ENCODE measurements around the gene WNK2.

The WNK2 gene

GRCh38 chr9:93261281-93261680 lies 77.3 kb downstream of the WNK2 start:
- no peak overlapping the region for H3K4me3 ChIP-seq (IDR thresholded peaks at IDR 0.05; ENCODE audit: insufficient read depth, low read depth, low read length)
- no peak overlapping the region for H3K4me2 ChIP-seq

GRCh38 chr9:93261735-93262523 lies 78.0 kb downstream of the WNK2 start:
- H3K9ac ChIP-seq: no peak overlapping the region
- no peak overlapping the region for H3K27ac ChIP-seq
- peaks cover 21% of the 10 kb centered on the region for H3K4me1 ChIP-seq (ENCODE audit: low read depth, poor library complexity, severe bottlenecking)
- H3K36me3 ChIP-seq (ENCODE audit: insufficient read depth): no peaks in the 10 kb centered on the region
- no peaks in the 10 kb centered on the region for H3K27me3 ChIP-seq (ENCODE audit: insufficient read depth, low read depth)
- H2AFZ ChIP-seq (ENCODE audit: low read depth): no peak overlapping the region
- no peak for TF ChIP-seq CTCF (conservative IDR thresholded peaks at IDR 0.05; ENCODE audit: low read depth, low read length)
- no peaks in the 10 kb centered on the region for H3K79me2 ChIP-seq (ENCODE audit: insufficient read depth, low read depth)
- no peaks in the 10 kb centered on the region for H4K20me1 ChIP-seq (ENCODE audit: insufficient read depth)
- H3K4me3 ChIP-seq (IDR thresholded peaks at IDR 0.05; ENCODE audit: insufficient read depth, low read depth, low read length): no peak overlapping the region
- H3K4me2 ChIP-seq: no peak overlapping the region

More at GRCh38 chr9:93261281-93261680, 77.3 kb downstream of the WNK2 start:
- no peaks in the 10 kb centered on the region for H3K36me3 ChIP-seq (ENCODE audit: insufficient read depth)
- peaks cover 15% of the 10 kb centered on the region for H3K4me1 ChIP-seq (ENCODE audit: low read depth, poor library complexity, severe bottlenecking)
- H3K27ac ChIP-seq: no peak overlapping the region
- no peak for TF ChIP-seq CTCF (conservative IDR thresholded peaks at IDR 0.05; ENCODE audit: low read depth, low read length)
- H4K20me1 ChIP-seq (ENCODE audit: insufficient read depth): no peaks in the 10 kb centered on the region
- H3K27me3 ChIP-seq (ENCODE audit: insufficient read depth, low read depth): no peaks in the 10 kb centered on the region
- no peaks in the 10 kb centered on the region for H3K79me2 ChIP-seq (ENCODE audit: insufficient read depth, low read depth)
- no peak overlapping the region for H3K9ac ChIP-seq
- no peak overlapping the region for H2AFZ ChIP-seq (ENCODE audit: low read depth)

GRCh38 chr9:93262537-93263310 lies 78.8 kb downstream of the WNK2 start:
- H3K4me1 ChIP-seq (ENCODE audit: low read depth, poor library complexity, severe bottlenecking): peaks cover 29% of the 10 kb centered on the region
- no peak overlapping the region for H3K4me2 ChIP-seq
- H2AFZ ChIP-seq (ENCODE audit: low read depth): no peak overlapping the region
- no peak overlapping the region for H3K4me3 ChIP-seq (IDR thresholded peaks at IDR 0.05; ENCODE audit: insufficient read depth, low read depth, low read length)
- no peak for TF ChIP-seq CTCF (conservative IDR thresholded peaks at IDR 0.05; ENCODE audit: low read depth, low read length)
- H3K36me3 ChIP-seq (ENCODE audit: insufficient read depth): no peaks in the 10 kb centered on the region
- H3K27me3 ChIP-seq (ENCODE audit: insufficient read depth, low read depth): no peaks in the 10 kb centered on the region
- H3K79me2 ChIP-seq (ENCODE audit: insufficient read depth, low read depth): no peaks in the 10 kb centered on the region
- H4K20me1 ChIP-seq (ENCODE audit: insufficient read depth): no peaks in the 10 kb centered on the region
- no peak overlapping the region for H3K27ac ChIP-seq
- H3K9ac ChIP-seq: no peak overlapping the region

GRCh38 chr9:93263334-93264229 lies 79.6 kb downstream of the WNK2 start:
- no peaks in the 10 kb centered on the region for H3K27me3 ChIP-seq (ENCODE audit: insufficient read depth, low read depth)
- no peaks in the 10 kb centered on the region for H3K36me3 ChIP-seq (ENCODE audit: insufficient read depth)
- H3K27ac ChIP-seq: no peak overlapping the region
- no peak overlapping the region for H3K4me2 ChIP-seq
- no peak overlapping the region for H3K9ac ChIP-seq
- H3K4me1 ChIP-seq (ENCODE audit: low read depth, poor library complexity, severe bottlenecking): peaks cover 38% of the 10 kb centered on the region
- no peaks in the 10 kb centered on the region for H4K20me1 ChIP-seq (ENCODE audit: insufficient read depth)
- no peaks in the 10 kb centered on the region for H3K79me2 ChIP-seq (ENCODE audit: insufficient read depth, low read depth)
- no peak overlapping the region for H3K4me3 ChIP-seq (IDR thresholded peaks at IDR 0.05; ENCODE audit: insufficient read depth, low read depth, low read length)
- no peak for TF ChIP-seq CTCF (conservative IDR thresholded peaks at IDR 0.05; ENCODE audit: low read depth, low read length)
- no peak overlapping the region for H2AFZ ChIP-seq (ENCODE audit: low read depth)

Data from KMS-11 (cell line).